ENCODE data around the gene SAAL1. TPM values are rescaled to one million over a fixed set of nuclear protein-coding genes. Genes with fewer than 3 reads are reported as not detected.
"Not testable (repeated sequence)": the region's sequence is repeated elsewhere in the genome, so short reads cannot be mapped to it uniquely, and the experiment has no call there.

Gene SAAL1
- 23.7 and 35.6 TPM in 2 replicates for total RNA-seq (2014; rRNA removed; shearing (Covaris generic))

- peak; percentile 78 for DNase-seq (ENCODE audit: low read depth)
These were observed at the start of gene SAAL1 for GRCh38 chr11:18105802-18106574. Gene SAAL1, minus strand, starts transcription at chr11:18106082. Its CDS starts 41 bp downstream, at chr11:18106041.

- DNase-seq (ENCODE audit: low read depth) = no peak
These were observed 45.7 kb upstream of the SAAL1 start for GRCh38 chr11:18151581-18151980.

- DNase-seq (ENCODE audit: low read depth) = no peak
These were observed 40.0 kb upstream of the SAAL1 start for GRCh38 chr11:18145837-18146236.

- no peak for DNase-seq (ENCODE audit: low read depth)
These were observed 39.1 kb upstream of the SAAL1 start for GRCh38 chr11:18145025-18145424.

GRCh38 chr11:18144243-18144642, 38.4 kb upstream of the SAAL1 start:
- DNase-seq (ENCODE audit: low read depth) = peak; percentile 34

- no peak for DNase-seq (ENCODE audit: low read depth)
These were observed 34.3 kb upstream of the SAAL1 start for GRCh38 chr11:18140145-18140544.

GRCh38 chr11:18137186-18137800, 31.4 kb upstream of the SAAL1 start:
- no peak for DNase-seq (ENCODE audit: low read depth)

GRCh38 chr11:18135308-18135707, 29.4 kb upstream of the SAAL1 start:
- no peak for DNase-seq (ENCODE audit: low read depth)

GRCh38 chr11:18132341-18132740, 26.5 kb upstream of the SAAL1 start, which contains the start of gene MRGPRX3:
Gene MRGPRX3, plus strand, starts transcription at chr11:18132571. Its CDS starts 4,632 bp downstream, at chr11:18137203.
- no peak for DNase-seq (ENCODE audit: low read depth)

- DNase-seq (ENCODE audit: low read depth) = not testable (repeated sequence)
These were observed 25.2 kb upstream of the SAAL1 start for GRCh38 chr11:18131115-18131514.

GRCh38 chr11:18121331-18121828, 15.5 kb upstream of the SAAL1 start:
- not testable (repeated sequence) for DNase-seq (ENCODE audit: low read depth)

GRCh38 chr11:18115360-18116127, 9.7 kb upstream of the SAAL1 start:
- DNase-seq (ENCODE audit: low read depth) = peak; percentile 68

GRCh38 chr11:18111005-18111404, 5.1 kb upstream of the SAAL1 start:
- peak; percentile 24 for DNase-seq (ENCODE audit: low read depth)

- no peak for DNase-seq (ENCODE audit: low read depth)
These were observed 2.4 kb upstream of the SAAL1 start for GRCh38 chr11:18108254-18108653.

GRCh38 chr11:18106688-18107087, 806 bp upstream of the SAAL1 start:
- peak; percentile 52 for DNase-seq (ENCODE audit: low read depth)

- no peak for DNase-seq (ENCODE audit: low read depth)
These were observed 638 bp downstream of the SAAL1 start for GRCh38 chr11:18105086-18105801.

GRCh38 chr11:18100926-18101656, 4.8 kb downstream of the SAAL1 start:
- no peak for DNase-seq (ENCODE audit: low read depth)

- no peak for DNase-seq (ENCODE audit: low read depth)
These were observed 11.9 kb downstream of the SAAL1 start for GRCh38 chr11:18093959-18094358.

GRCh38 chr11:18091731-18092130, 14.2 kb downstream of the SAAL1 start:
- DNase-seq (ENCODE audit: low read depth) = peak; percentile 15

- DNase-seq (ENCODE audit: low read depth) = no peak
These were observed 16.9 kb downstream of the SAAL1 start for GRCh38 chr11:18088966-18089365.

GRCh38 chr11:18088366-18088765, 17.5 kb downstream of the SAAL1 start:
- DNase-seq (ENCODE audit: low read depth) = no peak

Data from M059J (cell line).